Measurements from ENCODE around the gene IRF9.

The IRF9 gene

DNA sequence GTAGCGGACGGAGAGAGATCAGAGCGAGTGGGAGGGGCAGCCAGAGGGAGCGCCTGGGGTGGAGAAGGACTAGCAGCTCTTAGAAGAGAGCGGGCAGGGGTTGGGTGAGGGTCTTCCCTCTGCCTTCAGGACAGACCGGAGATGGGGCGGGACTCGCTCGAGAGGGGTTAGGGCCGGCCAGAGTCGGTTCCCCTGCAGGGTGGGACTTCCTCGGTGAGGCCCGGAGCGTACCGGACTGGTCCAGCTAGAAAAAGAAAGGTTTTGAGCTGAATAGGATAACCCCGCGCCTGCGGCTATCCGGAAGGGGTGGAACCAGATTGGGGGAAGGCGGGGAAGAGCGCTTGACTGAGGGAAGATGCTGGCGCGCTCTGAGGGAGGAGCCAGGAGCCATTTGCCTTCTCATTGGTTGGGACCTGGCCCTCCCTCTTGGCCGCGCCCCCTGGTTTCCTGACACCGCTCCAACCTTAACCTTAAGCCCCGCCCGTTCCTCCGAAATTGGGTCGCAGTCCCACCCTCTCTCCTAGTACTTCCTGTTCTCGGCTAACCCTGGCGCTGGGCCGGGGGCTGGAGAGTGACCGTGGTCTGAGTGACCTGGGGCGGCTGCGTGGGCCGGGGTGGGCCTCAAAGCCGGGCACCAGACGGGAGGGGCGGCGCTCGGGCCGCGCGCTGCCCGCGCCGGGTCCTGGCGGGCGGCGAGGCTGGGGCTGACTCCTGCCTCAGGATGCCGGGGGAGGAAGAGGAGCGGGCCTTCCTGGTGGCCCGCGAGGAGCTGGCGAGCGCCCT, 13.9 kb upstream of the IRF9 start, which contains the start of gene RNF31:
RNF31 (plus strand) TSS at position 521 of the 783 bp plus-strand sequence; CDS start at position 722, 201 bp downstream.
- H3K4me1 ChIP-seq (ENCODE audit: control insufficient read depth in 2 of 2, insufficient read depth in 2 of 2, low read length in 2 of 2) = peaks cover 28 to 30% of the 10 kb centered on the region in 2 donors
- H3K27ac ChIP-seq (ENCODE audit: low read depth in 2 of 2, low read length in 2 of 2) = peak within 1 kb of the TSS; percentile 94 to 97
- H3K9ac ChIP-seq (ENCODE audit: low read depth in 1 of 2, low read length in 2 of 2) = peak within 1 kb of the TSS; percentile 82 to 93
- H3K27me3 ChIP-seq (ENCODE audit: control insufficient read depth in 2 of 2, insufficient read depth in 2 of 2, low read length in 2 of 2) = no peaks in the 10 kb centered on the region
- peaks cover 44 to 47% of the 10 kb centered on the region in 2 donors for H3K36me3 ChIP-seq (ENCODE audit: control insufficient read depth in 2 of 2, insufficient read depth in 2 of 2, low read length in 2 of 2)
- H3K9me3 ChIP-seq (ENCODE audit: control insufficient read depth in 2 of 2, low read length in 2 of 2) = no peaks in the 10 kb centered on the region
- peak within 1 kb of the TSS; percentile 79 to 99 for H3K4me3 ChIP-seq (ENCODE audit: low read length in 2 of 2)

DNA sequence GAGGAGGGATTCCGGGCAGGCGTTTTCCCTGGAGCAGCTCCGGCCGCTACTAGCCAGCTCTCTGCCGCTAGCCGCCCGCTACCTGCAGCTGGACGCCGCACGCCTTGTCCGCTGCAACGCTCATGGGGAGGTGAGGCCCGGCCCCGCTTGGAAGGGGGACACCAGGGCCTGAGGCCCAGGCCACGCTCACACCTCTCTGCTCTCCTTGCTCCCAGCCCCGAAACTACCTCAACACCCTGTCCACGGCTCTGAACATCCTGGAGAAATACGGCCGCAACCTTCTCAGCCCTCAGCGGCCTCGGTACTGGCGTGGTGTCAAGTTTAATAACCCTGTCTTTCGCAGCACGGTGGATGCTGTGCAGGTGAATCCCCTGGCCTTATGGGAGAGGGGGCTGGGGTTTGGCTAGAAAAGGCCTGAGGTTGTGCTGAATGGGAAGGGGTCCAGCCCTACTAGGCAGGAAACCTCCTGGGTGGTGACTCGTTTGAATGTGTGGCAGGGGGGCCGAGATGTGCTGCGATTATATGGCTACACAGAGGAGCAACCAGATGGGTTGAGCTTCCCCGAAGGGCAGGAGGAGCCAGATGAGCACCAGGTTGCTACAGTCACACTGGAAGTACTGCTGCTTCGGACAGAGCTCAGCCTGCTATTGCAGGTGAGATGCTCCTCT, 13.2 kb upstream of the IRF9 start:
- H3K9ac ChIP-seq (ENCODE audit: low read depth in 1 of 2, low read length in 2 of 2) = peak overlapping the region; percentile 82 to 87
- H3K27me3 ChIP-seq (ENCODE audit: control insufficient read depth in 2 of 2, insufficient read depth in 2 of 2, low read length in 2 of 2) = no peaks in the 10 kb centered on the region
- H3K36me3 ChIP-seq (ENCODE audit: control insufficient read depth in 2 of 2, insufficient read depth in 2 of 2, low read length in 2 of 2) = peaks cover 44 to 52% of the 10 kb centered on the region in 2 donors
- H3K4me3 ChIP-seq (ENCODE audit: low read length in 2 of 2) = peak overlapping the region; percentile 79 to 99
- H3K27ac ChIP-seq (ENCODE audit: low read depth in 2 of 2, low read length in 2 of 2) = peak overlapping the region; percentile 80 to 97
- peaks cover 25 to 26% of the 10 kb centered on the region in 2 donors for H3K4me1 ChIP-seq (ENCODE audit: control insufficient read depth in 2 of 2, insufficient read depth in 2 of 2, low read length in 2 of 2)
- H3K9me3 ChIP-seq (ENCODE audit: control insufficient read depth in 2 of 2, low read length in 2 of 2) = no peaks in the 10 kb centered on the region

DNA sequence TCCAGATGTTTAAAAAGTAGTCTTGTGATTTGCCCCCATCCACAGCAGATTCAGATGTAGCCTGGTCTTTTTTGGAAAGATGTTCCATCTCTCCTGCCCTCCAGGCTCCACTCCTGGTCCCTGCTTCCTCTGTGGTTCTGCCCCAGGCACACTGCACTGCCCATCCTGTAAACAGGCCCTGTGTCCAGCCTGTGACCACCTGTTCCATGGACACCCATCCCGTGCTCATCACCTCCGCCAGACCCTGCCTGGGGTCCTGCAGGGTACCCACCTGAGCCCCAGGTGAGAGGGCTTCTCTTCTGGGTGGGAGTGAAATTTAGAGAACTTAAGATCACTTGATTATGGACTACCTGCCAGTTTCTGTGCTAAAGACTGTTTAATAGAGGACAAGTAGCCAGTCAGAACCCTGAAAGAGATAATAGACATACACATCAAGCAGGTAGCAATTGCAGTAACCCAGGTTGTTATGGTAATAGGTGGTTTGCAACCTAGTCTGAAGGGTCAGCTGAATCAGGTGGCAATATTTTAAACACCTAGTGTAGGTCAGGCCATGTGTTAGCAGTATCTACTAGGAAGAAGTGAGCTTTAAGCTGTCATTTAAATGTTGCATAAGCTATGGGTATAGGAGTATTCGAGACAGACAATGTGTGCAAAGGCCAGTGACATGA, 11.6 kb upstream of the IRF9 start:
- peaks cover 20 to 26% of the 10 kb centered on the region in 2 donors for H3K4me1 ChIP-seq (ENCODE audit: control insufficient read depth in 2 of 2, insufficient read depth in 2 of 2, low read length in 2 of 2)
- no peak overlapping the region for H3K9ac ChIP-seq (ENCODE audit: low read depth in 1 of 2, low read length in 2 of 2)
- peaks cover 31 to 40% of the 10 kb centered on the region in 2 donors for H3K36me3 ChIP-seq (ENCODE audit: control insufficient read depth in 2 of 2, insufficient read depth in 2 of 2, low read length in 2 of 2)
- no peaks in the 10 kb centered on the region for H3K9me3 ChIP-seq (ENCODE audit: control insufficient read depth in 2 of 2, low read length in 2 of 2)
- no peaks in the 10 kb centered on the region for H3K27me3 ChIP-seq (ENCODE audit: control insufficient read depth in 2 of 2, insufficient read depth in 2 of 2, low read length in 2 of 2)
- H3K4me3 ChIP-seq (ENCODE audit: low read length in 2 of 2) = no peak overlapping the region
- no peak overlapping the region for H3K27ac ChIP-seq (ENCODE audit: low read depth in 2 of 2, low read length in 2 of 2)

DNA sequence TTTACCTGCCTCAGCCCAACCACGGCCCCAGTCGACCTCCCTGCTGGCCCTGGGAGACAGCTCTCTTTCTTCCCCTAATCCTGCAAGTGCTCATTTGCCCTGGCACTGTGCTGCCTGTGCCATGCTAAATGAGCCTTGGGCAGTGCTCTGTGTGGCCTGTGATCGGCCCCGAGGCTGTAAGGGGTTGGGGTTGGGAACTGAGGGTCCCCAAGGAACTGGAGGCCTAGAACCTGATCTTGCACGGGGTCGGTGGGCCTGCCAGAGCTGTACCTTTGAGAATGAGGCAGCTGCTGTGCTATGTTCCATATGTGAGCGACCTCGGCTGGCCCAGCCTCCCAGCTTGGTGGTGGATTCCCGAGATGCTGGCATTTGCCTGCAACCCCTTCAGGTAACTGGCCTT, 11.0 kb upstream of the IRF9 start:
- peaks cover 37 to 43% of the 10 kb centered on the region in 2 donors for H3K36me3 ChIP-seq (ENCODE audit: control insufficient read depth in 2 of 2, insufficient read depth in 2 of 2, low read length in 2 of 2)
- H3K27me3 ChIP-seq (ENCODE audit: control insufficient read depth in 2 of 2, insufficient read depth in 2 of 2, low read length in 2 of 2) = no peaks in the 10 kb centered on the region
- no peak overlapping the region for H3K9ac ChIP-seq (ENCODE audit: low read depth in 1 of 2, low read length in 2 of 2)
- no peaks in the 10 kb centered on the region for H3K9me3 ChIP-seq (ENCODE audit: control insufficient read depth in 2 of 2, low read length in 2 of 2)
- H3K4me3 ChIP-seq (ENCODE audit: low read length in 2 of 2) = no peak overlapping the region
- H3K27ac ChIP-seq (ENCODE audit: low read depth in 2 of 2, low read length in 2 of 2) = no peak overlapping the region
- peaks cover 20 to 24% of the 10 kb centered on the region in 2 donors for H3K4me1 ChIP-seq (ENCODE audit: control insufficient read depth in 2 of 2, insufficient read depth in 2 of 2, low read length in 2 of 2)

DNA sequence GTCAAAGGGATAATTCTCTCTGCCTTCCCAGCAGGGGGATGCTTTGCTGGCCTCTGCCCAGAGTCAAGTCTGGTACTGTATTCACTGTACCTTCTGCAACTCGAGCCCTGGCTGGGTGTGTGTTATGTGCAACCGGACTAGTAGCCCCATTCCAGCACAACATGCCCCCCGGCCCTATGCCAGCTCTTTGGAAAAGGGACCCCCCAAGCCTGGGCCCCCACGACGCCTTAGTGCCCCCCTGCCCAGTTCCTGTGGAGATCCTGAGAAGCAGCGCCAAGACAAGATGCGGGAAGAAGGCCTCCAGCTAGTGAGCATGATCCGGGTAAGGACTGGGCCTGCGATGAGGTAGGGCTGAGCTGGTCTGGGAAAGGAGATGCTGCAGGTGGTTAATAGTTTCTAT, 10.5 kb upstream of the IRF9 start:
- no peak overlapping the region for H3K9ac ChIP-seq (ENCODE audit: low read depth in 1 of 2, low read length in 2 of 2)
- no peaks in the 10 kb centered on the region for H3K27me3 ChIP-seq (ENCODE audit: control insufficient read depth in 2 of 2, insufficient read depth in 2 of 2, low read length in 2 of 2)
- H3K36me3 ChIP-seq (ENCODE audit: control insufficient read depth in 2 of 2, insufficient read depth in 2 of 2, low read length in 2 of 2) = peaks cover 42 to 48% of the 10 kb centered on the region in 2 donors
- H3K27ac ChIP-seq (ENCODE audit: low read depth in 2 of 2, low read length in 2 of 2) = no peak overlapping the region
- H3K4me1 ChIP-seq (ENCODE audit: control insufficient read depth in 2 of 2, insufficient read depth in 2 of 2, low read length in 2 of 2) = peaks cover 15 to 19% of the 10 kb centered on the region in 2 donors
- no peak overlapping the region for H3K4me3 ChIP-seq (ENCODE audit: low read length in 2 of 2)
- H3K9me3 ChIP-seq (ENCODE audit: control insufficient read depth in 2 of 2, low read length in 2 of 2) = no peaks in the 10 kb centered on the region

DNA sequence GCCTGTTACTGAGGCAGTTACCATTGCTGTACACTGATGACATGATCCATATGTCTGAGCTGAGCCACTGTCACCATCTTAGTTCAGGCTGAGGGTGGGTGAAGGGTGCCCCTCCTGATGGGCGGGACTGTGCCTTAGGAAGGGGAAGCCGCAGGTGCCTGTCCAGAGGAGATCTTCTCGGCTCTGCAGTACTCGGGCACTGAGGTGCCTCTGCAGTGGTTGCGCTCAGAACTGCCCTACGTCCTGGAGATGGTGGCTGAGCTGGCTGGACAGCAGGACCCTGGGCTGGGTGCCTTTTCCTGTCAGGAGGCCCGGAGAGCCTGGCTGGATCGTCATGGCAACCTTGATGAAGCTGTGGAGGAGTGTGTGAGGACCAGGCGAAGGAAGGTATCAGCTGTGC, 10.1 kb upstream of the IRF9 start:
- Histone ChIP-seq H3K27ac (ENCODE audit: low read depth in 2 of 2, low read length in 2 of 2) (no peak overlapping the region), H3K27me3 (ENCODE audit: control insufficient read depth in 2 of 2, insufficient read depth in 2 of 2, low read length in 2 of 2) (no peaks in the 10 kb centered on the region), H3K36me3 (ENCODE audit: control insufficient read depth in 2 of 2, insufficient read depth in 2 of 2, low read length in 2 of 2) (peaks cover 45 to 52% of the 10 kb centered on the region in 2 donors), H3K4me3 (ENCODE audit: low read length in 2 of 2) (no peak overlapping the region), H3K9me3 (ENCODE audit: control insufficient read depth in 2 of 2, low read length in 2 of 2) (no peaks in the 10 kb centered on the region), H3K9ac (ENCODE audit: low read depth in 1 of 2, low read length in 2 of 2) (no peak overlapping the region), H3K4me1 (ENCODE audit: control insufficient read depth in 2 of 2, insufficient read depth in 2 of 2, low read length in 2 of 2) (peaks cover 10 to 15% of the 10 kb centered on the region in 2 donors)

DNA sequence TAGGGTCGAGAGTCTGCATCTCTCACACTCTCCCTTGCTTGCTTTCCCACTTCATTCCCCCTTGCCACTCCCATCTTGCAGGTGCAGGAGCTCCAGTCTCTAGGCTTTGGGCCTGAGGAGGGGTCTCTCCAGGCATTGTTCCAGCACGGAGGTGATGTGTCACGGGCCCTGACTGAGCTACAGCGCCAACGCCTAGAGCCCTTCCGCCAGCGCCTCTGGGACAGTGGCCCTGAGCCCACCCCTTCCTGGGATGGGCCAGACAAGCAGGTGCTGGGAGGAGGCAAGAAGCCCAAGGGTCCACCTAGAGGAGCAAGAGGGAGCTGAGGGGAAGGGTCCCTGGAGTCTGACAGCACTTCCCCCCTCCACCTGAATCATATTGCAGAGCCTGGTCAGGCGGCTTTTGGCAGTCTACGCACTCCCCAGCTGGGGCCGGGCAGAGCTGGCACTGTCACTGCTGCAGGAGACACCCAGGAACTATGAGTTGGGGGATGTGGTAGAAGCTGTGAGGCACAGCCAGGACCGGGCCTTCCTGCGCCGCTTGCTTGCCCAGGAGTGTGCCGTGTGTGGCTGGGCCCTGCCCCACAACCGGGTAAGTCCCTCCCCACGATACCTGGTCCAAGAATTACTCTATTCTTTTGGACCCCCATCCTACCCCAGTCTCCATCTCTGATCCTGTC, 9.5 kb upstream of the IRF9 start:
- Histone ChIP-seq H3K9ac (ENCODE audit: low read depth in 1 of 2, low read length in 2 of 2) (no peak overlapping the region), H3K4me3 (ENCODE audit: low read length in 2 of 2) (no peak overlapping the region), H3K27me3 (ENCODE audit: control insufficient read depth in 2 of 2, insufficient read depth in 2 of 2, low read length in 2 of 2) (no peaks in the 10 kb centered on the region), H3K27ac (ENCODE audit: low read depth in 2 of 2, low read length in 2 of 2) (no peak overlapping the region), H3K9me3 (ENCODE audit: control insufficient read depth in 2 of 2, low read length in 2 of 2) (no peaks in the 10 kb centered on the region), H3K4me1 (ENCODE audit: control insufficient read depth in 2 of 2, insufficient read depth in 2 of 2, low read length in 2 of 2) (peaks cover 10 to 13% of the 10 kb centered on the region in 2 donors), H3K36me3 (ENCODE audit: control insufficient read depth in 2 of 2, insufficient read depth in 2 of 2, low read length in 2 of 2) (peaks cover 46 to 55% of the 10 kb centered on the region in 2 donors)

DNA sequence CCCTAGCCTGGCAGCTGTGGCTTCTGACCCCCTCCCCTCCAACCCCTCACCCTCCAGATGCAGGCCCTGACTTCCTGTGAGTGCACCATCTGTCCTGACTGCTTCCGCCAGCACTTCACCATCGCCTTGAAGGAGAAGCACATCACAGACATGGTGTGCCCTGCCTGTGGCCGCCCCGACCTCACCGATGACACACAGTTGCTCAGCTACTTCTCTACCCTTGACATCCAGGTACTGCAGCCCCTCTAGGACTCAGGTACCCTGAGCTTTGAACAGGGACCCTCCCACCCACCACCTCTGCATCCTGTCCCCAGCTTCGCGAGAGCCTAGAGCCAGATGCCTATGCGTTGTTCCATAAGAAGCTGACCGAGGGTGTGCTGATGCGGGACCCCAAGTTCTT, 6.0 kb upstream of the IRF9 start:
- H3K9ac ChIP-seq (ENCODE audit: low read depth in 1 of 2, low read length in 2 of 2) = no peak overlapping the region
- H3K27ac ChIP-seq (ENCODE audit: low read depth in 2 of 2, low read length in 2 of 2) = no peak overlapping the region
- H3K36me3 ChIP-seq (ENCODE audit: control insufficient read depth in 2 of 2, insufficient read depth in 2 of 2, low read length in 2 of 2) = peaks cover 59 to 69% of the 10 kb centered on the region in 2 donors
- H3K4me1 ChIP-seq (ENCODE audit: control insufficient read depth in 2 of 2, insufficient read depth in 2 of 2, low read length in 2 of 2) = no peaks in the 10 kb centered on the region
- no peak overlapping the region for H3K4me3 ChIP-seq (ENCODE audit: low read length in 2 of 2)
- no peaks in the 10 kb centered on the region for H3K9me3 ChIP-seq (ENCODE audit: control insufficient read depth in 2 of 2, low read length in 2 of 2)
- no peaks in the 10 kb centered on the region for H3K27me3 ChIP-seq (ENCODE audit: control insufficient read depth in 2 of 2, insufficient read depth in 2 of 2, low read length in 2 of 2)

DNA sequence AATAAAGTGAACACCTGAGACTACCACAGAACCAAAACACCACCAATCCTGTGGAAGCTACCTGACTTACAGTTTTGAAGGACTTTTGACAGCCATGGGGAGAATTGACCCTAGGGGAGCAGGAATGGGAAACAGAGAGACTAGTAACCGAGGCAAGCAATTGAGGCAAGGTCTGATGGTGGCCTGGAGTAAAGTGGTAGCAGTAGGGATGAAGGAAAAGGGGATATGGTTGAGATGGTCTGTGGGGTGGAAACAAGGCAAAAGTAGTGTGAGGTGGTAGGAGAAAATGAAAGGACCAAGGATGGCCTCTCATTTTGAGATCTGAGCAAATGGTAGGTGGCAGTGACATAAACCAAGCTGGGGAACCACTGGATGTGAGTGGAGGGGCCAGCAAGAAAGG, 4.2 kb upstream of the IRF9 start:
- Histone ChIP-seq H3K27me3 (ENCODE audit: control insufficient read depth in 2 of 2, insufficient read depth in 2 of 2, low read length in 2 of 2) (no peaks in the 10 kb centered on the region), H3K9me3 (ENCODE audit: control insufficient read depth in 2 of 2, low read length in 2 of 2) (no peaks in the 10 kb centered on the region), H3K27ac (ENCODE audit: low read depth in 2 of 2, low read length in 2 of 2) (no peak overlapping the region), H3K9ac (ENCODE audit: low read depth in 1 of 2, low read length in 2 of 2) (no peak overlapping the region), H3K4me1 (ENCODE audit: control insufficient read depth in 2 of 2, insufficient read depth in 2 of 2, low read length in 2 of 2) (peaks cover 6 to 11% of the 10 kb centered on the region in 2 donors), H3K4me3 (ENCODE audit: low read length in 2 of 2) (no peak overlapping the region), H3K36me3 (ENCODE audit: control insufficient read depth in 2 of 2, insufficient read depth in 2 of 2, low read length in 2 of 2) (peaks cover 49 to 57% of the 10 kb centered on the region in 2 donors)
